Activated CD4-positive, alpha-beta T cell treated with anti-CD3 and anti-CD28 coated beads for 48 hours (primary cell): ENCODE results near the gene OSBPL10.
"Not testable (repeated sequence)": the region's sequence is repeated elsewhere in the genome, so short reads cannot be mapped to it uniquely, and the experiment has no call there.

Source experiments
- DNase-seq: peaks from one replicate; pipeline ENCODE4 v3.0.0-alpha.2; 2020

OSBPL10 gene

GRCh38 chr3:31882895-31883294 lies 98.2 kb downstream of the OSBPL10 start:
- DNase-seq, result no peak

GRCh38 chr3:31882431-31882830 lies 98.6 kb downstream of the OSBPL10 start:
- no peak for DNase-seq

GRCh38 chr3:31880482-31881078 lies 100.5 kb downstream of the OSBPL10 start:
- DNase-seq, result no peak

GRCh38 chr3:31880020-31880419 lies 101.0 kb downstream of the OSBPL10 start:
- DNase-seq, result no peak

GRCh38 chr3:31879365-31879764 lies 101.7 kb downstream of the OSBPL10 start:
- DNase-seq, result no peak

GRCh38 chr3:31878231-31878838 lies 102.7 kb downstream of the OSBPL10 start:
- DNase-seq, result no peak

GRCh38 chr3:31876331-31876730 lies 104.7 kb downstream of the OSBPL10 start:
- DNase-seq, result no peak

- no peak for DNase-seq
Measured at GRCh38 chr3:31875437-31875836, 105.6 kb downstream of the OSBPL10 start.

- DNase-seq, result no peak
Measured at GRCh38 chr3:31873254-31873820, 107.7 kb downstream of the OSBPL10 start.

GRCh38 chr3:31871939-31872507 lies 109.0 kb downstream of the OSBPL10 start:
- no peak for DNase-seq

- not testable (repeated sequence) for DNase-seq
Measured at GRCh38 chr3:31870111-31870510, 111.0 kb downstream of the OSBPL10 start.

- no peak for DNase-seq
Measured at GRCh38 chr3:31868236-31868635, 112.8 kb downstream of the OSBPL10 start.

GRCh38 chr3:31862666-31863279 lies 118.3 kb downstream of the OSBPL10 start:
- no peak for DNase-seq

GRCh38 chr3:31861826-31862225 lies 119.2 kb downstream of the OSBPL10 start:
- no peak for DNase-seq

- DNase-seq, result not testable (repeated sequence)
Measured at GRCh38 chr3:31860642-31861041, 120.4 kb downstream of the OSBPL10 start.

GRCh38 chr3:31859245-31859644 lies 121.8 kb downstream of the OSBPL10 start:
- DNase-seq, result no peak

GRCh38 chr3:31858439-31858838 lies 122.6 kb downstream of the OSBPL10 start:
- DNase-seq, result no peak

GRCh38 chr3:31853580-31853979 lies 127.5 kb downstream of the OSBPL10 start:
- DNase-seq, result no peak

- no peak for DNase-seq
Measured at GRCh38 chr3:31851278-31851677, 129.8 kb downstream of the OSBPL10 start.

GRCh38 chr3:31848911-31849310 lies 132.2 kb downstream of the OSBPL10 start:
- DNase-seq, result no peak

GRCh38 chr3:31848163-31848818 lies 132.8 kb downstream of the OSBPL10 start:
- no peak for DNase-seq

GRCh38 chr3:31847760-31848159 lies 133.3 kb downstream of the OSBPL10 start:
- no peak for DNase-seq

GRCh38 chr3:31841515-31841914 lies 139.5 kb downstream of the OSBPL10 start:
- no peak for DNase-seq
